Neural cell (in vitro differentiated cells): ENCODE results near the gene RAP1B. TPM values are rescaled to one million over a fixed set of nuclear protein-coding genes. Genes with fewer than 3 reads are reported as not detected.

ENCODE experiments used
- H2AFZ ChIP-seq: fragments of 200-600, 300-800 bp; sonication (generic), shearing (Covaris generic); 2 replicates; pipeline ENCODE4 v1.6.0; 2014; ENCODE audit warnings: low read depth, mild to moderate bottlenecking, antibody characterized with exemption, low read length, moderate library complexity
- H3F3A ChIP-seq: fragments of 200-600 bp; shearing (Covaris generic); 2 replicates; pipeline ENCODE4 v1.6.1; 2016; ENCODE audit warnings: mild to moderate bottlenecking, moderate library complexity, mixed read lengths, antibody characterized with exemption, low read length; ENCODE audit not compliant: insufficient read depth, poor library complexity, severe bottlenecking
- H3K27ac ChIP-seq: fragments of 200-600, 300-800 bp; sonication (generic), shearing (Covaris generic); 2 replicates; pipeline ENCODE4 v1.5.1; 2014; ENCODE audit warnings: mild to moderate bottlenecking, low read length, moderate library complexity
- H3K27me3 ChIP-seq: fragments of 300-800, 200-600 bp; sonication (generic), shearing (Covaris generic); 2 replicates; pipeline ENCODE4 v1.6.0; 2014; ENCODE audit warnings: mild to moderate bottlenecking, low read depth, low read length, moderate library complexity; ENCODE audit not compliant: insufficient read depth
- H3K36me3 ChIP-seq: fragments of 300-800, 200-600 bp; sonication (generic), shearing (Covaris generic); 2 replicates; pipeline ENCODE4 v1.5.1; 2014; ENCODE audit warnings: mild to moderate bottlenecking, antibody characterized with exemption, low read length, moderate library complexity; ENCODE audit not compliant: insufficient read depth
- H3K4me2 ChIP-seq: fragments of 300-800, 200-600 bp; sonication (generic), shearing (Covaris generic); 2 replicates; pipeline ENCODE4 v1.6.0; 2014; ENCODE audit warnings: mild to moderate bottlenecking, low read length
- H3K4me3 ChIP-seq: fragments of 300-800, 200-600 bp; sonication (generic), shearing (Covaris generic); 2 replicates; pipeline ENCODE4 v1.5.1; 2014; ENCODE audit warnings: mild to moderate bottlenecking, low read length, moderate library complexity
- H3K79me2 ChIP-seq: fragments of 200-600 bp; shearing (Covaris generic); replicated peaks from 2 replicates; pipeline ENCODE4 v1.6.0; 2014; ENCODE audit warnings: mild to moderate bottlenecking, low read length, moderate library complexity; ENCODE audit not compliant: insufficient read depth
- H3K9ac ChIP-seq: fragments of 300-800, 200-600 bp; sonication (generic), shearing (Covaris generic); 2 replicates; pipeline ENCODE4 v1.6.1; 2016; ENCODE audit warnings: mild to moderate bottlenecking, low read length, mixed read lengths
- H3K9me2 ChIP-seq: fragments of 200-600 bp; shearing (Covaris generic); 2 replicates; pipeline ENCODE4 v1.6.1; 2016; ENCODE audit warnings: mild to moderate bottlenecking, low read length, mixed read lengths; ENCODE audit not compliant: insufficient read depth
- H3K9me3 ChIP-seq: fragments of 200-600, 300-800 bp; sonication (generic), shearing (Covaris generic); 2 replicates; pipeline ENCODE4 v1.6.1; 2016; ENCODE audit warnings: mild to moderate bottlenecking, mixed run types, low read length, moderate library complexity, mixed read lengths
- H4K20me1 ChIP-seq: fragments of 200-600 bp; shearing (Covaris generic); 2 replicates; pipeline ENCODE4 v1.6.1; 2016; ENCODE audit warnings: mild to moderate bottlenecking, mixed run types; ENCODE audit not compliant: insufficient read depth
- EP300 ChIP-seq: fragments of 450-650 bp; conservative IDR thresholded peaks from 2 replicates; pipeline ENCODE4 v1.6.1; 2014; ENCODE audit warnings: antibody characterized with exemption, mild to moderate bottlenecking, moderate library complexity; ENCODE audit not compliant: poor library complexity, severe bottlenecking
- EZH2 ChIP-seq: fragments of 200-600, 300-800 bp; shearing (Covaris generic), sonication (generic); IDR thresholded peaks from 2 replicates; pipeline ENCODE4 v1.6.1; 2014; ENCODE audit warnings: antibody characterized with exemption, low read length, borderline replicate concordance, mild to moderate bottlenecking; ENCODE audit not compliant: insufficient read depth, poor library complexity, severe bottlenecking
- MXI1 ChIP-seq: fragments of 450-650 bp; conservative IDR thresholded peaks from 2 replicates; pipeline ENCODE4 v1.6.1; 2014; ENCODE audit warnings: antibody characterized with exemption, mild to moderate bottlenecking; ENCODE audit not compliant: poor library complexity, severe bottlenecking
- POLR2AphosphoS5 ChIP-seq: IDR thresholded peaks from 2 replicates; pipeline ENCODE4 v1.6.1; 2012
- RAD21 ChIP-seq: fragments of 450-650 bp; conservative IDR thresholded peaks from 2 replicates; pipeline ENCODE4 v1.6.1; 2014; ENCODE audit warnings: antibody characterized with exemption, mild to moderate bottlenecking, moderate library complexity
- SMC3 ChIP-seq: fragments of 450-650 bp; conservative IDR thresholded peaks from 2 replicates; pipeline ENCODE4 v1.6.1; 2014; ENCODE audit warnings: antibody characterized with exemption, mild to moderate bottlenecking, moderate library complexity; ENCODE audit not compliant: poor library complexity
- TAF1 ChIP-seq: IDR thresholded peaks from 2 replicates; pipeline ENCODE4 v1.6.1; 2012; ENCODE audit warnings: low read depth
- polyA plus RNA-seq: library from polyadenylated mRNA; depleted of rRNA; stranded (reverse); fragments of >200 nt; gene quantifications from 2 replicates; pipeline ENCODE4 v1.2.3, GENCODE V29; 2014
- TF ChIP-seq, protein P1 (sequence below): IDR thresholded peaks from 2 replicates; pipeline ENCODE4 v1.6.1; 2012; ENCODE audit warnings: borderline replicate concordance
- TF ChIP-seq, protein P2 (sequence below): fragments of 450-650 bp; IDR thresholded peaks from 2 replicates; pipeline ENCODE4 v1.5.1; 2014; ENCODE audit warnings: antibody characterized with exemption, mild to moderate bottlenecking, moderate library complexity; ENCODE audit not compliant: poor library complexity, severe bottlenecking

The RAP1B gene
- polyA plus RNA-seq, 1 donor from 2014 or later = 209 TPM

DNA sequence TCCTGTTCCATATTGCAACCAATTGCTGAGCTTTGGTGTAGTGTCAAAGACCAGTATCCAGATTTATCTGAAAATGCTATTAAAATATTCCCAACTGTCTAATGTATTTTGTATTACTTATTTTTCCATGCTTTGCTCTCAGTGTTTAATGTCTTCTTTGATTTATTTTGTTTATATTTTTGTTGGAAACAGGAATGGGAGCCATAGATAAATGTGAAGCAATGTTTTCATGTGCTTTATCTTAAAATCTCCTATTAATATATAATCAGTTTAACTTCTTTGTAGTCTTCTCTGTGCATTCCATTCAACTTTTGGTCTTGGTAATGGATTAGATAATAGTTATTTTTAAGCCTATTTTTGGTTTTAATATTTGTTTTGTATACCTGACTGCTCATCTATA lies 8.8 kb downstream of the RAP1B start:
- Histone ChIP-seq H3K27ac (no peak overlapping the region), H3K9me3 (no peaks in the 10 kb centered on the region), H2AFZ (no peak overlapping the region), H3K79me2 (peaks cover 86% of the 10 kb centered on the region), H3F3A (no peaks in the 10 kb centered on the region), H4K20me1 (no peaks in the 10 kb centered on the region), H3K4me2 (no peak overlapping the region), H3K27me3 (no peaks in the 10 kb centered on the region), H3K36me3 (no peaks in the 10 kb centered on the region), H3K4me3 (no peak overlapping the region), H3K9me2 (no peaks in the 10 kb centered on the region), H3K9ac (no peak overlapping the region)
- TF ChIP-seq POLR2AphosphoS5 (no peak), EP300 (no peak), TAF1 (no peak), SMC3 (no peak), RAD21 (no peak), MXI1 (no peak), EZH2 (no peak)
- TF ChIP-seq, protein P1, sequence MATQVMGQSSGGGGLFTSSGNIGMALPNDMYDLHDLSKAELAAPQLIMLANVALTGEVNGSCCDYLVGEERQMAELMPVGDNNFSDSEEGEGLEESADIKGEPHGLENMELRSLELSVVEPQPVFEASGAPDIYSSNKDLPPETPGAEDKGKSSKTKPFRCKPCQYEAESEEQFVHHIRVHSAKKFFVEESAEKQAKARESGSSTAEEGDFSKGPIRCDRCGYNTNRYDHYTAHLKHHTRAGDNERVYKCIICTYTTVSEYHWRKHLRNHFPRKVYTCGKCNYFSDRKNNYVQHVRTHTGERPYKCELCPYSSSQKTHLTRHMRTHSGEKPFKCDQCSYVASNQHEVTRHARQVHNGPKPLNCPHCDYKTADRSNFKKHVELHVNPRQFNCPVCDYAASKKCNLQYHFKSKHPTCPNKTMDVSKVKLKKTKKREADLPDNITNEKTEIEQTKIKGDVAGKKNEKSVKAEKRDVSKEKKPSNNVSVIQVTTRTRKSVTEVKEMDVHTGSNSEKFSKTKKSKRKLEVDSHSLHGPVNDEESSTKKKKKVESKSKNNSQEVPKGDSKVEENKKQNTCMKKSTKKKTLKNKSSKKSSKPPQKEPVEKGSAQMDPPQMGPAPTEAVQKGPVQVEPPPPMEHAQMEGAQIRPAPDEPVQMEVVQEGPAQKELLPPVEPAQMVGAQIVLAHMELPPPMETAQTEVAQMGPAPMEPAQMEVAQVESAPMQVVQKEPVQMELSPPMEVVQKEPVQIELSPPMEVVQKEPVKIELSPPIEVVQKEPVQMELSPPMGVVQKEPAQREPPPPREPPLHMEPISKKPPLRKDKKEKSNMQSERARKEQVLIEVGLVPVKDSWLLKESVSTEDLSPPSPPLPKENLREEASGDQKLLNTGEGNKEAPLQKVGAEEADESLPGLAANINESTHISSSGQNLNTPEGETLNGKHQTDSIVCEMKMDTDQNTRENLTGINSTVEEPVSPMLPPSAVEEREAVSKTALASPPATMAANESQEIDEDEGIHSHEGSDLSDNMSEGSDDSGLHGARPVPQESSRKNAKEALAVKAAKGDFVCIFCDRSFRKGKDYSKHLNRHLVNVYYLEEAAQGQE = no peak
- TF ChIP-seq, protein P2, sequence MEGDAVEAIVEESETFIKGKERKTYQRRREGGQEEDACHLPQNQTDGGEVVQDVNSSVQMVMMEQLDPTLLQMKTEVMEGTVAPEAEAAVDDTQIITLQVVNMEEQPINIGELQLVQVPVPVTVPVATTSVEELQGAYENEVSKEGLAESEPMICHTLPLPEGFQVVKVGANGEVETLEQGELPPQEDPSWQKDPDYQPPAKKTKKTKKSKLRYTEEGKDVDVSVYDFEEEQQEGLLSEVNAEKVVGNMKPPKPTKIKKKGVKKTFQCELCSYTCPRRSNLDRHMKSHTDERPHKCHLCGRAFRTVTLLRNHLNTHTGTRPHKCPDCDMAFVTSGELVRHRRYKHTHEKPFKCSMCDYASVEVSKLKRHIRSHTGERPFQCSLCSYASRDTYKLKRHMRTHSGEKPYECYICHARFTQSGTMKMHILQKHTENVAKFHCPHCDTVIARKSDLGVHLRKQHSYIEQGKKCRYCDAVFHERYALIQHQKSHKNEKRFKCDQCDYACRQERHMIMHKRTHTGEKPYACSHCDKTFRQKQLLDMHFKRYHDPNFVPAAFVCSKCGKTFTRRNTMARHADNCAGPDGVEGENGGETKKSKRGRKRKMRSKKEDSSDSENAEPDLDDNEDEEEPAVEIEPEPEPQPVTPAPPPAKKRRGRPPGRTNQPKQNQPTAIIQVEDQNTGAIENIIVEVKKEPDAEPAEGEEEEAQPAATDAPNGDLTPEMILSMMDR = no peak

DNA sequence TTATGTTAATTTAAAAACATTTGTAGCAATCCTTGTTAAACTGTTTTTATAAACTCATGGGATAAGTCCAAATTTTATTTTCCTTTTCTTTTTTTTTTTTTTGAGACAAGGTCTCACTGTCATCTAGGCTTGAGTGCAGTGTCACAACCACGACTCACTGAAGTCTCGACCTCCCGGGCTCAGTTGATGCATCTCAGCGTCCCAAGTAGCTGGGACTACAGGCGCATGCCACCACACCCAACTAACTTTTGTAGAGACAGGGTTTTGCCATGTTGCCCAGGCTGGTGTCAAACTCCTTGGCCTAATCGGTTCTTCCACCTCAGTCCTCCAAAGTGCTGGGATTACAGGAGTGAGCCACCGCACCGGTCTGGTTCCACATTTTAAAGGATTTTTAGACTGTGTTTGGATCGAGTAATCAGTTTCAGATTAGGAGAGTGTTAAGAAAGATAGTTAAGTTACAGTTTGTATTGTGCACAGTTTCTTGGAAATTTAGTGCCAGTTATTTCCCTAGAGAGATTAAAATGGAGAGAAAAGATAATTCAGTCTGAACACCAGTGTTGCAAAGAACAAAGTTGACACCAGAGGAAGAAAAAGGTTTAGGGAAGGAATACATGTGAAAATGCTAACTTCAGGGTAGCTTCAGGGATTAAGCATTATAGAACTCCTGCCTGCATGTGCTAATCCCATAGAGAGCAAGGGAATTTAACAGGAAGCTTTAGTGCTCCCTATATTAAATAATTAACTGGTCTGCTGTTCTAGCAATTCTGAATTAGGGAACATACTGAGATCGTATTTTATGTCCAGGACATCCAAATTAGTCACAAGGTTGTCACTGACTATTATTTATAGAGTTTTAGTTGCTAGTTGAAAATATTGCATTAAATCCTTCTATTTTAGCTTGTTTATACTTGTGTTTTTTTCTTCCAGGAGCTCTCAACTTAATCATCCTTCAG lies 10.1 kb downstream of the RAP1B start:
- TF ChIP-seq EP300 (no peak), MXI1 (no peak), POLR2AphosphoS5 (no peak), RAD21 (no peak), TAF1 (no peak), EZH2 (no peak)
- TF ChIP-seq, protein P2 = no peak
- TF ChIP-seq, protein P1 = no peak
- Histone ChIP-seq H3F3A (no peaks in the 10 kb centered on the region), H4K20me1 (no peaks in the 10 kb centered on the region), H3K9me2 (no peaks in the 10 kb centered on the region), H3K36me3 (no peaks in the 10 kb centered on the region), H3K4me3 (no peak overlapping the region), H3K79me2 (peaks cover 85% of the 10 kb centered on the region), H3K27me3 (no peaks in the 10 kb centered on the region), H3K4me2 (no peak overlapping the region), H3K9ac (no peak overlapping the region), H2AFZ (no peak overlapping the region), H3K9me3 (no peaks in the 10 kb centered on the region), H3K27ac (no peak overlapping the region)
